ENCODE data around the gene UPK3B. TPM values are rescaled to one million over a fixed set of nuclear protein-coding genes. Genes with fewer than 3 reads are reported as not detected.

Gene UPK3B
- total and polyA plus RNA-seq, 2 of the 13 experiments (the other 11 are each of a cell fraction or from before 2014, with no cell fraction given), result not detected

DNA sequence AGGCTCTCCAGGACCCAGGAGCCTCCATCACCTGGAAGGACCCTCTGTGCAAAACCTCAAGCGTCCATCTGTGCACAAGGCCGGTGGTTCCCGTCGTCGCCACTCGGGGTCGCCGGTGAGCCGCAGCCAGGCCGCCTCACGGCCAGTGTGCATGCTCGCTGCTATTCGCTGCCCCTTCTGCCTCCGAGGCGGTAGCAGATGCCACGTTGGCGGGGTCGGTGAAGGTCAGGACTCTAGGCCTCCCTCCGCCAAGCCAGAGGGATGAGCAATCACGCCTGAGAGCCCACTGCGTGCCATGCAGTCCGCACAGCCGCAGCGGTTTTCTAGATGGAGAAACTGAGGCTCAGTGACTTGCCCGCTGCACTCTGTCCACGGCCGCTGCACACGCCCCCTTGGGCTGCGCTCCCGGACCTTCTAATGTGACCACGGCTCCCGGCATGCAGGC is 5.7 kb downstream of the UPK3B start (continued):
- TF ChIP-seq, protein P1, sequence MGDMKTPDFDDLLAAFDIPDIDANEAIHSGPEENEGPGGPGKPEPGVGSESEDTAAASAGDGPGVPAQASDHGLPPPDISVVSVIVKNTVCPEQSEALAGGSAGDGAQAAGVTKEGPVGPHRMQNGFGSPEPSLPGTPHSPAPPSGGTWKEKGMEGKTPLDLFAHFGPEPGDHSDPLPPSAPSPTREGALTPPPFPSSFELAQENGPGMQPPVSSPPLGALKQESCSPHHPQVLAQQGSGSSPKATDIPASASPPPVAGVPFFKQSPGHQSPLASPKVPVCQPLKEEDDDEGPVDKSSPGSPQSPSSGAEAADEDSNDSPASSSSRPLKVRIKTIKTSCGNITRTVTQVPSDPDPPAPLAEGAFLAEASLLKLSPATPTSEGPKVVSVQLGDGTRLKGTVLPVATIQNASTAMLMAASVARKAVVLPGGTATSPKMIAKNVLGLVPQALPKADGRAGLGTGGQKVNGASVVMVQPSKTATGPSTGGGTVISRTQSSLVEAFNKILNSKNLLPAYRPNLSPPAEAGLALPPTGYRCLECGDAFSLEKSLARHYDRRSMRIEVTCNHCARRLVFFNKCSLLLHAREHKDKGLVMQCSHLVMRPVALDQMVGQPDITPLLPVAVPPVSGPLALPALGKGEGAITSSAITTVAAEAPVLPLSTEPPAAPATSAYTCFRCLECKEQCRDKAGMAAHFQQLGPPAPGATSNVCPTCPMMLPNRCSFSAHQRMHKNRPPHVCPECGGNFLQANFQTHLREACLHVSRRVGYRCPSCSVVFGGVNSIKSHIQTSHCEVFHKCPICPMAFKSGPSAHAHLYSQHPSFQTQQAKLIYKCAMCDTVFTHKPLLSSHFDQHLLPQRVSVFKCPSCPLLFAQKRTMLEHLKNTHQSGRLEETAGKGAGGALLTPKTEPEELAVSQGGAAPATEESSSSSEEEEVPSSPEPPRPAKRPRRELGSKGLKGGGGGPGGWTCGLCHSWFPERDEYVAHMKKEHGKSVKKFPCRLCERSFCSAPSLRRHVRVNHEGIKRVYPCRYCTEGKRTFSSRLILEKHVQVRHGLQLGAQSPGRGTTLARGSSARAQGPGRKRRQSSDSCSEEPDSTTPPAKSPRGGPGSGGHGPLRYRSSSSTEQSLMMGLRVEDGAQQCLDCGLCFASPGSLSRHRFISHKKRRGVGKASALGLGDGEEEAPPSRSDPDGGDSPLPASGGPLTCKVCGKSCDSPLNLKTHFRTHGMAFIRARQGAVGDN (CRISPR knock-in tag; IDR thresholded peaks at IDR 0.05), result peak; percentile 93
- TF ChIP-seq MATR3 (CRISPR knock-in tag; IDR thresholded peaks at IDR 0.05), result no peak
- peak; percentile 74; the same call in 1 of the 2 replicates for TF ChIP-seq ZNF563 (CRISPR knock-in tag; IDR thresholded peaks at IDR 0.05)
- no peak for TF ChIP-seq MBNL3 (CRISPR knock-in tag; conservative IDR thresholded peaks at IDR 0.05)
- TF ChIP-seq, protein P2, sequence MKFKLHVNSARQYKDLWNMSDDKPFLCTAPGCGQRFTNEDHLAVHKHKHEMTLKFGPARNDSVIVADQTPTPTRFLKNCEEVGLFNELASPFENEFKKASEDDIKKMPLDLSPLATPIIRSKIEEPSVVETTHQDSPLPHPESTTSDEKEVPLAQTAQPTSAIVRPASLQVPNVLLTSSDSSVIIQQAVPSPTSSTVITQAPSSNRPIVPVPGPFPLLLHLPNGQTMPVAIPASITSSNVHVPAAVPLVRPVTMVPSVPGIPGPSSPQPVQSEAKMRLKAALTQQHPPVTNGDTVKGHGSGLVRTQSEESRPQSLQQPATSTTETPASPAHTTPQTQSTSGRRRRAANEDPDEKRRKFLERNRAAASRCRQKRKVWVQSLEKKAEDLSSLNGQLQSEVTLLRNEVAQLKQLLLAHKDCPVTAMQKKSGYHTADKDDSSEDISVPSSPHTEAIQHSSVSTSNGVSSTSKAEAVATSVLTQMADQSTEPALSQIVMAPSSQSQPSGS (CRISPR knock-in tag; IDR thresholded peaks at IDR 0.05), result no peak; the same call in 1 of the 2 replicates
- TF ChIP-seq, protein P3, sequence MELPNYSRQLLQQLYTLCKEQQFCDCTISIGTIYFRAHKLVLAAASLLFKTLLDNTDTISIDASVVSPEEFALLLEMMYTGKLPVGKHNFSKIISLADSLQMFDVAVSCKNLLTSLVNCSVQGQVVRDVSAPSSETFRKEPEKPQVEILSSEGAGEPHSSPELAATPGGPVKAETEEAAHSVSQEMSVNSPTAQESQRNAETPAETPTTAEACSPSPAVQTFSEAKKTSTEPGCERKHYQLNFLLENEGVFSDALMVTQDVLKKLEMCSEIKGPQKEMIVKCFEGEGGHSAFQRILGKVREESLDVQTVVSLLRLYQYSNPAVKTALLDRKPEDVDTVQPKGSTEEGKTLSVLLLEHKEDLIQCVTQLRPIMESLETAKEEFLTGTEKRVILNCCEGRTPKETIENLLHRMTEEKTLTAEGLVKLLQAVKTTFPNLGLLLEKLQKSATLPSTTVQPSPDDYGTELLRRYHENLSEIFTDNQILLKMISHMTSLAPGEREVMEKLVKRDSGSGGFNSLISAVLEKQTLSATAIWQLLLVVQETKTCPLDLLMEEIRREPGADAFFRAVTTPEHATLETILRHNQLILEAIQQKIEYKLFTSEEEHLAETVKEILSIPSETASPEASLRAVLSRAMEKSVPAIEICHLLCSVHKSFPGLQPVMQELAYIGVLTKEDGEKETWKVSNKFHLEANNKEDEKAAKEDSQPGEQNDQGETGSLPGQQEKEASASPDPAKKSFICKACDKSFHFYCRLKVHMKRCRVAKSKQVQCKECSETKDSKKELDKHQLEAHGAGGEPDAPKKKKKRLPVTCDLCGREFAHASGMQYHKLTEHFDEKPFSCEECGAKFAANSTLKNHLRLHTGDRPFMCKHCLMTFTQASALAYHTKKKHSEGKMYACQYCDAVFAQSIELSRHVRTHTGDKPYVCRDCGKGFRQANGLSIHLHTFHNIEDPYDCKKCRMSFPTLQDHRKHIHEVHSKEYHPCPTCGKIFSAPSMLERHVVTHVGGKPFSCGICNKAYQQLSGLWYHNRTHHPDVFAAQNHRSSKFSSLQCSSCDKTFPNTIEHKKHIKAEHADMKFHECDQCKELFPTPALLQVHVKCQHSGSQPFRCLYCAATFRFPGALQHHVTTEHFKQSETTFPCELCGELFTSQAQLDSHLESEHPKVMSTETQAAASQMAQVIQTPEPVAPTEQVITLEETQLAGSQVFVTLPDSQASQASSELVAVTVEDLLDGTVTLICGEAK (IDR thresholded peaks at IDR 0.05), result no peak
- TF ChIP-seq, protein P3 (CRISPR knock-in tag; IDR thresholded peaks at IDR 0.05), result 0 out of 2 replicates have a peak, but pooled peaks have one; percentile 75
- no peak for TF ChIP-seq ZNF337 (CRISPR knock-in tag; IDR thresholded peaks at IDR 0.05; ENCODE audit: borderline replicate concordance, low read depth)
- TF ChIP-seq ZNF12 (CRISPR knock-in tag; IDR thresholded peaks at IDR 0.05), result peak; percentile 74
- TF ChIP-seq, protein P4, sequence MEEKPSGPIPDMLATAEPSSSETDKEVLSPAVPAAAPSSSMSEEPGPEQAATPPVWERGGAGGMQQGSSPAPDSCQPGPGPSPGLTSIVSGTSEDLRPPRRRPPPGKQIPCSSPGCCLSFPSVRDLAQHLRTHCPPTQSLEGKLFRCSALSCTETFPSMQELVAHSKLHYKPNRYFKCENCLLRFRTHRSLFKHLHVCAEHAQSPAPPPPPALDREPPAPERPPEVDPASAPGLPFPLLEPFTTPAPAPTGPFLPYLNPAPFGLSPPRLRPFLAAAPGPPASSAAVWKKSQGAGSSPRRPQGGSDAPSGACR (CRISPR knock-in tag; IDR thresholded peaks at IDR 0.05), result no peak
- TF ChIP-seq MTA1 (CRISPR knock-in tag; IDR thresholded peaks at IDR 0.05; ENCODE audit: borderline replicate concordance), result 0 out of 2 replicates have a peak, but pooled peaks have one; percentile 37
- TF ChIP-seq ZNF816 (CRISPR knock-in tag; IDR thresholded peaks at IDR 0.05; ENCODE audit: borderline replicate concordance), result no peak
- TF ChIP-seq, protein P5, sequence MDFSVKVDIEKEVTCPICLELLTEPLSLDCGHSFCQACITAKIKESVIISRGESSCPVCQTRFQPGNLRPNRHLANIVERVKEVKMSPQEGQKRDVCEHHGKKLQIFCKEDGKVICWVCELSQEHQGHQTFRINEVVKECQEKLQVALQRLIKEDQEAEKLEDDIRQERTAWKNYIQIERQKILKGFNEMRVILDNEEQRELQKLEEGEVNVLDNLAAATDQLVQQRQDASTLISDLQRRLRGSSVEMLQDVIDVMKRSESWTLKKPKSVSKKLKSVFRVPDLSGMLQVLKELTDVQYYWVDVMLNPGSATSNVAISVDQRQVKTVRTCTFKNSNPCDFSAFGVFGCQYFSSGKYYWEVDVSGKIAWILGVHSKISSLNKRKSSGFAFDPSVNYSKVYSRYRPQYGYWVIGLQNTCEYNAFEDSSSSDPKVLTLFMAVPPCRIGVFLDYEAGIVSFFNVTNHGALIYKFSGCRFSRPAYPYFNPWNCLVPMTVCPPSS (IDR thresholded peaks at IDR 0.05), result no peak

Data from HepG2 (cell line).